ENCODE measurements around the gene NELFA. TPM values are rescaled to one million over a fixed set of nuclear protein-coding genes. Genes with fewer than 3 reads are reported as not detected.
A peak's percentile ranks its signal among the peaks of the same experiment; 100 is the strongest.
"Not testable (repeated sequence)": the region's sequence is repeated elsewhere in the genome, so short reads cannot be mapped to it uniquely, and the experiment has no call there.

Gene NELFA
- total and polyA plus RNA-seq, 3 experiments from 2014 or later, result 31.2 to 44.6 (median 42.5) TPM

- DNase-seq; H3K4me3 ChIP-seq (ENCODE audit: low read length); H3K9me3 Mint-ChIP-seq; H3K27ac Mint-ChIP-seq; H3K9me3 ChIP-seq (ENCODE audit: low read length); H3K4me3 Mint-ChIP-seq; H3K27ac ChIP-seq (ENCODE audit: low read depth, low read length); H3K4me1 Mint-ChIP-seq; H3K27me3 ChIP-seq (ENCODE audit: insufficient read depth, low read length, poor library complexity, severe bottlenecking); H3K4me1 ChIP-seq (ENCODE audit: insufficient read depth, low read length); H3K36me3 Mint-ChIP-seq; POLR2A ChIA-PET; CTCF ChIA-PET; H3K36me3 ChIP-seq (ENCODE audit: insufficient read depth, low read length): not testable (repeated sequence)
- H3K27me3 Mint-ChIP-seq, result peaks cover 20 to 56% of the 10 kb centered on the region in 2 donors
Measured at GRCh38 chr4:2027120-2027519, 18.3 kb upstream of the NELFA start.

GRCh38 chr4:2025817-2026216, 17.0 kb upstream of the NELFA start:
- Histone ChIP-seq H3K36me3 (ENCODE audit: insufficient read depth, low read length) (no peaks in the 10 kb centered on the region), H3K9me3 (ENCODE audit: low read length) (no peaks in the 10 kb centered on the region), H3K27me3 (ENCODE audit: insufficient read depth, low read length, poor library complexity, severe bottlenecking) (no peaks in the 10 kb centered on the region), H3K27ac (ENCODE audit: low read depth, low read length) (no peak overlapping the region), H3K4me1 (ENCODE audit: insufficient read depth, low read length) (no peaks in the 10 kb centered on the region), H3K4me3 (ENCODE audit: low read length) (no peak overlapping the region)
- Mint-ChIP-seq H3K9me3 (peaks cover 0 to 5% (median 0%) of the 10 kb centered on the region in 5 donors), H3K27ac (peak overlapping the region in 1 of 8 donors; percentile 57), H3K27me3 (peaks cover 29 to 62% of the 10 kb centered on the region in 2 donors), H3K4me1 (no peaks in the 10 kb centered on the region), H3K36me3 (peaks cover 0 to 5% (median 3%) of the 10 kb centered on the region in 3 donors), H3K4me3 (no peak overlapping the region)
- no peak for DNase-seq
- POLR2A ChIA-PET, result no interaction called here
- CTCF ChIA-PET, result no interaction called here

GRCh38 chr4:2024683-2025082, 15.9 kb upstream of the NELFA start:
- ChIA-PET CTCF (no interaction called here), POLR2A (no interaction called here)
- Histone ChIP-seq H3K4me1 (ENCODE audit: insufficient read depth, low read length) (no peaks in the 10 kb centered on the region), H3K4me3 (ENCODE audit: low read length) (no peak overlapping the region), H3K27ac (ENCODE audit: low read depth, low read length) (no peak overlapping the region), H3K27me3 (ENCODE audit: insufficient read depth, low read length, poor library complexity, severe bottlenecking) (no peaks in the 10 kb centered on the region), H3K9me3 (ENCODE audit: low read length) (no peaks in the 10 kb centered on the region), H3K36me3 (ENCODE audit: insufficient read depth, low read length) (no peaks in the 10 kb centered on the region)
- Mint-ChIP-seq H3K27ac (no peak overlapping the region), H3K9me3 (peaks cover 0 to 5% (median 0%) of the 10 kb centered on the region in 5 donors), H3K36me3 (peaks cover 0 to 5% (median 3%) of the 10 kb centered on the region in 3 donors), H3K4me3 (no peak overlapping the region), H3K27me3 (peaks cover 33 to 63% of the 10 kb centered on the region in 2 donors), H3K4me1 (no peaks in the 10 kb centered on the region)
- no peak for DNase-seq

GRCh38 chr4:2021358-2022018, 12.7 kb upstream of the NELFA start:
- H3K36me3 Mint-ChIP-seq; H3K9me3 ChIP-seq (ENCODE audit: low read length); DNase-seq; H3K4me3 Mint-ChIP-seq; H3K27ac Mint-ChIP-seq; H3K27me3 ChIP-seq (ENCODE audit: insufficient read depth, low read length, poor library complexity, severe bottlenecking); H3K9me3 Mint-ChIP-seq; POLR2A ChIA-PET; H3K4me1 Mint-ChIP-seq; H3K4me1 ChIP-seq (ENCODE audit: insufficient read depth, low read length); H3K27ac ChIP-seq (ENCODE audit: low read depth, low read length); CTCF ChIA-PET; H3K36me3 ChIP-seq (ENCODE audit: insufficient read depth, low read length); H3K4me3 ChIP-seq (ENCODE audit: low read length): not testable (repeated sequence)
- peaks cover 44 to 66% of the 10 kb centered on the region in 2 donors for H3K27me3 Mint-ChIP-seq

- H3K27ac Mint-ChIP-seq, result no peak overlapping the region
Measured at GRCh38 chr4:2015008-2015407, 6.2 kb upstream of the NELFA start.

GRCh38 chr4:2011583-2011982, 2.8 kb upstream of the NELFA start:
- no peak overlapping the region for H3K4me3 ChIP-seq (ENCODE audit: low read length)
- peaks cover 20 to 26% (median 25%) of the 10 kb centered on the region in 3 donors for H3K4me1 Mint-ChIP-seq
- POLR2A ChIA-PET, result no interaction called here
- H3K9me3 Mint-ChIP-seq, result no peaks in the 10 kb centered on the region
- no peak overlapping the region for H3K27ac ChIP-seq (ENCODE audit: low read depth, low read length)
- no peaks in the 10 kb centered on the region for H3K27me3 Mint-ChIP-seq
- no peaks in the 10 kb centered on the region for H3K36me3 ChIP-seq (ENCODE audit: insufficient read depth, low read length)
- peaks cover 0 to 15% (median 0%) of the 10 kb centered on the region in 3 donors for H3K36me3 Mint-ChIP-seq
- H3K9me3 ChIP-seq (ENCODE audit: low read length), result no peaks in the 10 kb centered on the region
- H3K4me3 Mint-ChIP-seq, result no peak overlapping the region
- H3K27me3 ChIP-seq (ENCODE audit: insufficient read depth, low read length, poor library complexity, severe bottlenecking), result no peaks in the 10 kb centered on the region
- H3K4me1 ChIP-seq (ENCODE audit: insufficient read depth, low read length), result peaks cover 25% of the 10 kb centered on the region
- H3K27ac Mint-ChIP-seq, result peak overlapping the region in 1 of 8 donors; percentile 82
- DNase-seq, result no peak
- CTCF ChIA-PET, result no interaction called here

More at GRCh38 chr4:2015008-2015407, 6.2 kb upstream of the NELFA start:
- Histone ChIP-seq H3K4me3 (ENCODE audit: low read length) (no peak overlapping the region), H3K27me3 (ENCODE audit: insufficient read depth, low read length, poor library complexity, severe bottlenecking) (no peaks in the 10 kb centered on the region), H3K27ac (ENCODE audit: low read depth, low read length) (no peak overlapping the region), H3K9me3 (ENCODE audit: low read length) (no peaks in the 10 kb centered on the region), H3K4me1 (ENCODE audit: insufficient read depth, low read length) (peaks cover 8% of the 10 kb centered on the region), H3K36me3 (ENCODE audit: insufficient read depth, low read length) (no peaks in the 10 kb centered on the region)
- H3K9me3 Mint-ChIP-seq, result no peaks in the 10 kb centered on the region
- ChIA-PET CTCF (no interaction called here), POLR2A (no interaction called here)
- H3K27me3 Mint-ChIP-seq, result peaks cover 14 to 20% of the 10 kb centered on the region in 2 donors
- H3K4me3 Mint-ChIP-seq, result peak overlapping the region in 1 of 7 donors; percentile 39
- no peak for DNase-seq
- H3K4me1 Mint-ChIP-seq, result peaks cover 6 to 10% (median 8%) of the 10 kb centered on the region in 3 donors
- H3K36me3 Mint-ChIP-seq, result no peaks in the 10 kb centered on the region

- peak overlapping the region; percentile 99 for H3K27ac ChIP-seq (ENCODE audit: low read depth, low read length)
- CTCF ChIA-PET, result interaction anchor here (1.2 to 1.9 kb wide), 2 partner anchors 9 to 25 kb away, joined by 4 to 6 read pairs; no protein-coding TSS in a partner anchor
- Mint-ChIP-seq H3K4me3 (peak overlapping the region; percentile 89 to 99 (median 93)), H3K27ac (peak overlapping the region; percentile 82 to 98 (median 96)), H3K27me3 (no peaks in the 10 kb centered on the region), H3K4me1 (peaks cover 31 to 40% (median 35%) of the 10 kb centered on the region in 3 donors), H3K9me3 (no peaks in the 10 kb centered on the region), H3K36me3 (peaks cover 0 to 27% (median 3%) of the 10 kb centered on the region in 3 donors)
- no peaks in the 10 kb centered on the region for H3K9me3 ChIP-seq (ENCODE audit: low read length)
- H3K4me1 ChIP-seq (ENCODE audit: insufficient read depth, low read length), result peaks cover 25% of the 10 kb centered on the region
- POLR2A ChIA-PET, result interaction anchor here (0.7 to 1.2 kb wide), 3 partner anchors 32 to 403 kb away, joined by 3 to 6 read pairs (median 3); partner anchors contain the start of gene SLBP
- peak overlapping the region; percentile 92 for H3K4me3 ChIP-seq (ENCODE audit: low read length)
- DNase-seq, result peak; percentile 38 to 72 (median 53)
- no peaks in the 10 kb centered on the region for H3K36me3 ChIP-seq (ENCODE audit: insufficient read depth, low read length)
- no peaks in the 10 kb centered on the region for H3K27me3 ChIP-seq (ENCODE audit: insufficient read depth, low read length, poor library complexity, severe bottlenecking)
Measured at GRCh38 chr4:2009651-2010233, 968 bp upstream of the NELFA start.

- no peak for DNase-seq
- H3K27ac ChIP-seq (ENCODE audit: low read depth, low read length), result peak overlapping the region; percentile 99
- Mint-ChIP-seq H3K9me3 (no peaks in the 10 kb centered on the region), H3K27me3 (no peaks in the 10 kb centered on the region), H3K27ac (peak overlapping the region; percentile 82 to 98 (median 93)), H3K4me1 (peaks cover 31 to 40% (median 35%) of the 10 kb centered on the region in 3 donors), H3K4me3 (peak overlapping the region; percentile 89 to 99 (median 93)), H3K36me3 (peaks cover 0 to 29% (median 3%) of the 10 kb centered on the region in 3 donors)
- H3K27me3 ChIP-seq (ENCODE audit: insufficient read depth, low read length, poor library complexity, severe bottlenecking), result no peaks in the 10 kb centered on the region
- H3K4me3 ChIP-seq (ENCODE audit: low read length), result peak overlapping the region; percentile 92
- H3K9me3 ChIP-seq (ENCODE audit: low read length), result no peaks in the 10 kb centered on the region
- ChIA-PET CTCF (interaction anchor here (1.9 kb wide), 1 partner anchor 8 kb away, joined by 6 read pairs; no protein-coding TSS in a partner anchor), POLR2A (interaction anchor here (0.5 to 1.2 kb wide), 4 partner anchors 13 to 1345 kb away, joined by 3 read pairs; no protein-coding TSS in a partner anchor)
- peaks cover 25% of the 10 kb centered on the region for H3K4me1 ChIP-seq (ENCODE audit: insufficient read depth, low read length)
- H3K36me3 ChIP-seq (ENCODE audit: insufficient read depth, low read length), result no peaks in the 10 kb centered on the region
Measured at GRCh38 chr4:2008671-2008920, 178 bp downstream of the NELFA start.

Measured in CD8-positive, alpha-beta memory T cell (primary cell).